ENCODE data around the gene COPZ2.
"Not testable (repeated sequence)": the region's sequence is repeated elsewhere in the genome, so short reads cannot be mapped to it uniquely, and the experiment has no call there.

The COPZ2 gene

GRCh38 chr17:48003417-48004151 lies 34.0 kb downstream of the COPZ2 start:
- peak; percentile 71 for DNase-seq

DNA sequence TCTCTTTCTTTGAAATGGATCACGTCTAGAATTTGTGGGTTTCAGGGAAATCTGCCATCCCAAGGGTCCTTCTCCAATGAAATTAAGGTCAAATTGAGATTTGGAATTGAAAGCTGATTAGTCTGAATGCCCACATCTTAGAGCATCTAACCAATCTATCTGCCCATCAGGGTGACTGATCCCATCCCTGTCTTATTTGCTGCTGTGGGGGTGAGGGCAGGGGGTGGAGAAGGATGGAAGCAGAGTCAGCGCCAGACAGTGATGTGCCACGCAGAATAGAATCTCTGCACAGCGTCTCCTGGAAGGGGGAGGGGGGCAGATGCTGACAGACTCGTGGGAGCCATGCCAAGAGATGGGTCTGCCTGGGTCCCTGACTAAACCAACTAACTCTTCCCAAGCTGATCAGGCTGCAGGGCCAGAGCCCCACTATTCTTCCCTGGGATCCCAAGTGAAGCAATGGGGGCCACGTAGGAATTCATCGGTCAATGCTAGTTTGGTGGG lies 34.6 kb downstream of the COPZ2 start:
- peak; percentile 67 for DNase-seq

DNA sequence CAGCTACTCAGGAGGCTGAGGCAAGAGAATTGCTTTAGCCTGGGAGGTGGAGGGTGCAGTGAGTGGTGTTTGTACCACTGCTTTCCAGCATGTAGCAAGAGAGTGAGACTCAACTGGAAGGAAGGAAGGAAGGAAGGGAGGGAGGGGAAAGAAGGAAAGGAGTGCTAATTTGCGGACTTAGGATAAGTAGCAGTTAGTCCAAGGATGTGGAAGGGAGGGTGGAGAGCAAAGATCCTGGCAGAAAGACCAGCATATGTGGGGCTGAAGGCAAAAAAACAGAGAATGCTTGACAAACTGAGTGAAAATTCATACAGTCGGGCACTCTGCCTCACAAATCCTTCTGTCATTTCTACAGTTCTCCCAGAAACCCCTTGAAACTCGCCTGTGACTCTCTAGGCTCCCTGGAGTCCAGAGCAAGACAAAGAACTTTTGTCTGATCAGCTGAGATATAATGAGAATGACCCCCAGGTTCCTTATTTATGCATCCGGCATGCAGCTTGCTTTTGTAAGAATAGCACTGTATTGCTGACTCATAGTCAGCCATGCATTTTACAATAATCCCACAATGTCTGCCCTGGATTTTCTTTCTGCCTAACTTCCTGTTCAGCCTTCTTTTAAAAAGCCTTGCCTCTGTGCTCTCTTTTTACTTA lies 35.2 kb downstream of the COPZ2 start:
- peak; percentile 59 for DNase-seq

DNA sequence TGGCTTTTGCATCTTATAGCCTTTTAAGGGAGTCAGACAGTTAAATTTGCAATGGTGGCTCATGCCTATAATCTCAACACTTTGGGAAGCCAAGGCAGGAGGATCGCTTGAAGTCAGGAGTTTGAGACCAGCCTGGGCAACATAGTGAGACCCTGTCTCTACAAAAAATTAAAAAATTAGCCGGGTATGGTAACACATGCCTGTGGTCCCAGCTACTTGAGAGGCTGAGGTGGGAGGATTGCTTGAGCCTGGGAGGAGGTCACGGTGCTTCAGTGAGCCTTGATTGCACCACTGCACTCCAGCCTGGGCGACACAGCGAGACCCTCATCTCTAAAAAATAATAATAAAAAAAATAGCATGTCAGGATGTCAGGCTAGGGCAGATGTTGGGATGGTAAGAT lies 35.9 kb downstream of the COPZ2 start:
- DNase-seq: not testable (repeated sequence)

GRCh38 chr17:48001197-48001596 lies 36.4 kb downstream of the COPZ2 start:
- DNase-seq: no peak

- DNase-seq: no peak
Observed at GRCh38 chr17:47999582-47999981, 38.0 kb downstream of the COPZ2 start.

GRCh38 chr17:47998044-47998443 lies 39.6 kb downstream of the COPZ2 start:
- DNase-seq: no peak

- no peak for DNase-seq
Observed at GRCh38 chr17:47997586-47997985, 40.0 kb downstream of the COPZ2 start.

- no peak for DNase-seq
Observed at GRCh38 chr17:47996201-47996600, 41.4 kb downstream of the COPZ2 start.

GRCh38 chr17:47995241-47995935 lies 42.2 kb downstream of the COPZ2 start:
- DNase-seq: no peak

DNA sequence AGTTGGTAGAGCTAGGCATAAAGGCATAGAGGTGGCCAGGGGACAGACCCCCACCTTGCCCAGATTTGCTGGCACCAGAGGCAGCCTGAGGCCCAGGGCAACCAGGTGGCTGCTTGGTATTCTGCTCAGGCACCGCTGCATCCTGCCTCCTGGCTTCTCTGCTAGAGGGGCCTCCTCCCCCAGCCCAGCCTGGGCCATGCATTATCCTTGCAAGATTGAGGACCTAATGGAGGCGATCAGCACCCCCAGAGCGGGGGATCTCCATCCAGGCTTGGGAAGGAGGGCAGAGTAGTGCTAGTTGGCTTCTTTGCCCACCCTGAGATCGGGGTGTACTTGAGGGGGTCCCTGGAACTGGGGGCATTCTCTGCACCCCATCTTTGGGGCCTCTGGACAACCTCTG lies 42.9 kb downstream of the COPZ2 start:
- no peak for DNase-seq

- no peak for DNase-seq
Observed at GRCh38 chr17:47993964-47994363, 43.6 kb downstream of the COPZ2 start.

GRCh38 chr17:47993031-47993564 lies 44.5 kb downstream of the COPZ2 start:
- no peak for DNase-seq

GRCh38 chr17:47992216-47992615 lies 45.4 kb downstream of the COPZ2 start:
- DNase-seq: no peak

- no peak for DNase-seq
Observed at GRCh38 chr17:47990962-47991731, 46.5 kb downstream of the COPZ2 start.

DNA sequence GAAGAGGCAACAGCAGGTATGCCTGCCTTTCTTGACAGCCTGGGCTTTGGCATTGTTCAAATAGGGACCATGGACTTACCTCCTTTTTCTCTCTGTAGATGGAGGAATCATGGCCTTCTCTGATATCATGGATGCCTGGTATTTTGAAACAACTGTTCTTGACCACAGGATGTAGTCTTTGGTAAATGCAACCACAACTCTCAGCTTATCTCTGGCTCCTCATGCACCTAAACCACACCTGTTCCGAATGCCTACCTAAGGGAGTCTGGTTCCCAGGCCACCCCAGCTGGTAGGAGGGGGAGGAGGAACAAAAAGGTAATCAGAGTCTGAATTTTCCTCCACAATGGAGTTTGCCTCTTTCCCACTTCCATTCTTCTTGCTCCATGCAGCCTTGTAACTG lies 47.9 kb downstream of the COPZ2 start:
- DNase-seq: no peak

DNA sequence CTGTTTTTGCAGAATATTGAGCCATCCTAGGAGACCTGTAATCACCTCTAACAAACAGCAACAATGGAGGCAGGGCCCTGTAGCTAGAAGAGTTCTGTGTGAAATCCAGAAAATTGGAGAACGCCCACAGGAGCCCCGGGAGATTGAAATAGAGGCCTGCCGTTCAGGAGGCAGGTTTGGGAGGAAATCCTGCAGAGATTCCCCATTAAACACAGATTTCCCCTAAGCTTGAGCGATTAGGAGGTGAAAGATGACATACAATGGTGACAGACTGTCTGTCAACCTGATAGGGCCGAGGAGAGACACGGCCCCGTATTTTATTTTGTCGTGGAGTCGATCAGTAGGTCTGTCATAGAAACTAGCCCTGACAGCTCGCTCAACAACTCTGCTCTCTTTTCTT lies 48.4 kb downstream of the COPZ2 start:
- no peak for DNase-seq

- not testable (repeated sequence) for DNase-seq
Observed at GRCh38 chr17:47988445-47988844, 49.2 kb downstream of the COPZ2 start.

GRCh38 chr17:47987240-47987835 lies 50.3 kb downstream of the COPZ2 start:
- peak; percentile 72 for DNase-seq

DNA sequence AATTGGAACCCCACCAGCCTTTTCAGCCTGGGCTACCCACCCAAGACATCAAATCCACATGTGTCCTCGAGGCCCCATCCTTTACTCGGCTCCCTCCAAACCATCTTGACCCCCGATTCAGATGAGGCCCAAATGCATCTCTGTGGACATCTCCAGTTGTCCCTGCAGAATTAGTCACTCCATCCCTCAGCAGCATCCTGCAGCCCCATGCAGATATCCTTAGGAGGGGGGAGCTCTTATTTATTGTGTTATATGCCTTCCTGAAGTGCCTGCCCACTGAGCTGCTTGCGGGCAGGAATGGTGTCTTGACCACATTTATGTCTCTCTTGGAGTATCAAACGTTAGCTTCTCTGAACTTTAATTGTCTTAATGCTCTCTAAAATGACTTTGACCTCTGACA lies 51.1 kb downstream of the COPZ2 start:
- no peak for DNase-seq

DNA sequence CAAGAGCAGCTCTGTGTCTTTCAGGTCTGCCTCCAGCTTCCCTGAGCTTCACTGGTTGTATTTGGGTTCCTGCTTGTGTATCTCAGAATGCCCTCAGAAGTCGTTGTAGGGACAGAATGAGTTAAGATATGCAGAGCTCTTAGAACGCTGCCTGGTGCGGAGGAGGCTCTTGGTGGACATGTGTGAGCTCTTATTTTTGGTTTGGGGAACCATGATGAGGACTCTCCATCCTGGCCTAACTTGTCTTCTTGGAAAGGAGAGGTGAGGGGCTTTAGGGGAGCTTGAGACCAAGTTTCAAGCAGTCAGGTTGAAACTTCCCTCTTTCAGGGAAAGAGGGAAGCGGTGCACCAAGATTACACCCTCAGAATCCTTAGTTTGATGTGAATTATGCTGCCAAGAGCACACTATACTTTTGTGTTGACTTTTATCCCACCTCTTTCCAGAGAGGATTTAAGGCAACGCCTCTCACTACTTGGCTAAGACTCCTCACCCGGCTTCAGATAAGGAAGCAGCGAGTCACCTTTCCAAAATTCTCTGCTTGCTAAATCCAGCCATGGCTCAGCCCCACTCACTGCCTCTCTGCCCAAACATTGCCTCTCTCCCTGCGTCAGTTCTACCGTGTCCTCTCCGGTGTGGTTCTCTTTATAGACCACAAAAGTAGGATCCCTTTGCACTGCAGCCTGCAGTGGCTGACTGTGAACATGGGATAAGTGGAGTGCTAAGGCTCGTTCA lies 53.9 kb downstream of the COPZ2 start:
- DNase-seq: no peak

Measured in NCI-H345 (cell line).